Adrenal gland (tissue), 5 donors: Measurements from ENCODE around the gene TNIP2.

Experiments used
- CTCF ChIP-seq, 6 experiments: fragments of 450-650 bp in 4 of 6; fragments of 200-600 bp in 2 of 6; sonication (generic) in 1 of 6; IDR thresholded peaks; 1 replicate in 5 of 6; 2 replicates in 1 of 6; pipeline versions ENCODE4 v1.5.1 to v1.8.0; 2016 to 2021; ENCODE audit warnings: antibody characterized with exemption in 6 of 6, mild to moderate bottlenecking in 2 of 6, moderate library complexity in 1 of 6
- POLR2A ChIP-seq, 2 donors: fragments of 450-650 bp; IDR thresholded peaks; one replicate each; pipeline ENCODE4 v1.6.1; 2017; ENCODE audit warnings: antibody characterized with exemption in 2 of 2, mild to moderate bottlenecking in 2 of 2, moderate library complexity in 1 of 2
- donor health status: DM: no; HTN: no; CAD: no.

- TF ChIP-seq CTCF (IDR thresholded peaks at IDR 0.05) (no peak), POLR2A (IDR thresholded peaks at IDR 0.05) (no peak)
Observed at GRCh38 chr4:2804973-2805501, 48.9 kb upstream of the TNIP2 start.
